HL-60 (cell line): ENCODE measurements around the gene SGCA.

Experiments used
- DNase-seq, 2 experiments: peaks; one replicate each; pipeline ENCODE4 v3.0.0-alpha.2; 2010 to 2020; ENCODE audit warnings: low read depth in 1 of 2, low spot score in 1 of 2
- H3K27ac ChIP-seq: fragments of 250-450 bp; sonication (Bioruptor Pico); replicated peaks from 2 replicates; pipeline ENCODE4 v1.5.1; 2020; ENCODE audit warnings: mild to moderate bottlenecking, moderate library complexity
- H3K27me3 ChIP-seq: fragments of 250-450 bp; sonication (Bioruptor Pico); 2 replicates; pipeline ENCODE4 v1.5.1; 2021; ENCODE audit warnings: mild to moderate bottlenecking, moderate library complexity; ENCODE audit not compliant: insufficient read depth, poor library complexity, severe bottlenecking
- H3K4me3 ChIP-seq: replicated peaks from 2 replicates; pipeline ENCODE4 v1.5.1; 2011; ENCODE audit warnings: mild to moderate bottlenecking, control low read depth, low read length; ENCODE audit not compliant: insufficient read depth
- CTCF ChIP-seq: IDR thresholded peaks from one replicate; pipeline ENCODE4 v1.5.1; 2011; ENCODE audit warnings: low read length, control low read depth, inconsistent platforms; ENCODE audit not compliant: insufficient read depth
- GABPA ChIP-seq: IDR thresholded peaks from 2 replicates; pipeline ENCODE4 v1.6.1; 2012; ENCODE audit warnings: low read depth
- POLR2AphosphoS5 ChIP-seq: IDR thresholded peaks from 2 replicates; pipeline ENCODE4 v1.6.1; 2012; ENCODE audit warnings: low read depth
- REST ChIP-seq: IDR thresholded peaks from 2 replicates; pipeline ENCODE4 v1.6.1; 2012; ENCODE audit warnings: low read depth; ENCODE audit not compliant: insufficient replicate concordance
- SPI1 ChIP-seq: IDR thresholded peaks from 2 replicates; pipeline ENCODE4 v1.6.1; 2012; ENCODE audit warnings: low read depth, mild to moderate bottlenecking, borderline replicate concordance

Gene SGCA

DNA sequence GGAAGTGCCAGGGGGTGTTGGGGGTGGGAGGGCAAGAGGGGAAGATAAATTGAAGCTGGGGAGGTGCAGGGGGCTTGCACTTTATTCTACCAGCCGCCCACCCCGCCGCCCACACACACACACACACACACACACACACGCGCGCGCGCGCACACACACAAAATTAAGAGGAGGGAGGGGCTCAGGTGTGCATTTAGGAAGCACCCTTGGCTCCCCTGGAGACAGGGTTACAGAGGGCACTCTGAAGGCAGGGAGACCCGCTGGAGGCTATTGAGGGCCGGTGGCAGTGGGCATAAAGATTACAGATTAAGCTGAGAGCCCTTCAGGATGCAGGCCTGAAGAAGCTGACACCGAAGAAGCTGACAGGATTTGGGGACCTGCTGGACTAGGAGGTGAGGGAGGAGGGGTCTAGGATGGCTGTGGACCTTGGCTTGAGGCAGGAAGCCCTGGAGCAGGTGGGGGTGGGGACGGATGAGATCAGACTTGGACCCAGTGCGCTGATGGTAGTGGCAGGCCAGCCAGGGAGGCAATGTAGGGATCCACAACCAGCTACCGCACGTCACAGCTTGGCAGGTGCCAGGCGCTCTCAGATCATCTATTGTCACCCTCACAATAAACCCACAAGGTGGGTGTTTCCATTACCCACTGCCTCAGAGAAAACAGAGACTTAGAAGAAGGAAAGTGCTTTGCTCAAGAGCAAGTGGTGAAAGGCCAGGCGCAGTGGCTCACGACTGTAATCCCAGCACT, 35.1 kb upstream of the SGCA start:
- peaks cover 33% of the 10 kb centered on the region for H3K27me3 ChIP-seq
- no peak for DNase-seq
- no peak overlapping the region for H3K4me3 ChIP-seq
- H3K27ac ChIP-seq = no peak overlapping the region
- TF ChIP-seq GABPA (no peak), SPI1 (no peak)

DNA sequence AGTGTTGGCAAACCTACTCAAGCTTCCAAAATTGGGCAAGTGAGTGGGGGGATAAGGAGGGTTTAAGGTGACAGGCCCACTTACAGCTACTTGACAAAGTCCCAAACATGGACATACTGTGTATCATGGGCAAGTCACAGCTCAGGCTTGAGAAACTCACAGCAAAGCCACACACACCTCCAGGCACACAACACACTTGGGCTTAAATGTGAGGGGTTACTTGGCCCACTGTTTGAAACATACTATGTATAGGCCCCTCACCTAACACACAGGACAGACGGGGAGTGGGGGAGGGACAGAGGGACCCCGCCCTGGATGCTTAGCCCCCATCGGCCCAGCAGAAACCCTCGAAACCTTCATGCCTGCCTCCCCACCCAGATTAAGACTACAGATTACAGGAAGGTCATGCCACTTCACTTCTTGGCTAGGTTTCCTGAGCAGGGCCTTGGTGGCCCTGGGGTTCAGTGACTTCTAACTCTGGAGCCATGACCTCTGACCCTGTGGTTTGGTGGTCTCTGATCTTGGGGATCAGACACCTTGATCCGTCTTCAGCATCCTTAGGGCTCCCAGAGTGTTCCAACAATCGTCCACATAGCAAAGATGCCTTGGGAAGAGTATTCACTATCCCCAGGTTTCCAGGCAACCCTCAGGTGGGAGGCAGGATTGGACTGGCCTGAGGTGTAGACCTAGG, 33.6 kb upstream of the SGCA start:
- peaks cover 27% of the 10 kb centered on the region for H3K27me3 ChIP-seq
- no peak overlapping the region for H3K27ac ChIP-seq

GRCh38 chr17:50133028-50133768, 32.6 kb upstream of the SGCA start:
- H3K27ac ChIP-seq = no peak overlapping the region

More for the DNA sequence above, 33.6 kb upstream of the SGCA start:
- no peak overlapping the region for H3K4me3 ChIP-seq
- TF ChIP-seq REST (no peak), SPI1 (no peak), GABPA (no peak), POLR2AphosphoS5 (no peak; the same call in 1 of the 2 replicates), CTCF (no peak)
- no peak for DNase-seq

More at GRCh38 chr17:50133028-50133768, 32.6 kb upstream of the SGCA start:
- TF ChIP-seq SPI1 (no peak), POLR2AphosphoS5 (no peak; the same call in 1 of the 2 replicates), GABPA (no peak), CTCF (no peak), REST (no peak)
- no peak for DNase-seq
- no peak overlapping the region for H3K4me3 ChIP-seq
- H3K27me3 ChIP-seq = peaks cover 23% of the 10 kb centered on the region
